ENCODE measurements around the gene CDH3.
"Not testable (repeated sequence)": the region's sequence is repeated elsewhere in the genome, so short reads cannot be mapped to it uniquely, and the experiment has no call there.

Gene CDH3

GRCh38 chr16:68700831-68701230, 55.7 kb downstream of the CDH3 start:
- DNase-seq (ENCODE audit: low read depth in 1 of 2, low spot score in 1 of 2): no peak

DNA sequence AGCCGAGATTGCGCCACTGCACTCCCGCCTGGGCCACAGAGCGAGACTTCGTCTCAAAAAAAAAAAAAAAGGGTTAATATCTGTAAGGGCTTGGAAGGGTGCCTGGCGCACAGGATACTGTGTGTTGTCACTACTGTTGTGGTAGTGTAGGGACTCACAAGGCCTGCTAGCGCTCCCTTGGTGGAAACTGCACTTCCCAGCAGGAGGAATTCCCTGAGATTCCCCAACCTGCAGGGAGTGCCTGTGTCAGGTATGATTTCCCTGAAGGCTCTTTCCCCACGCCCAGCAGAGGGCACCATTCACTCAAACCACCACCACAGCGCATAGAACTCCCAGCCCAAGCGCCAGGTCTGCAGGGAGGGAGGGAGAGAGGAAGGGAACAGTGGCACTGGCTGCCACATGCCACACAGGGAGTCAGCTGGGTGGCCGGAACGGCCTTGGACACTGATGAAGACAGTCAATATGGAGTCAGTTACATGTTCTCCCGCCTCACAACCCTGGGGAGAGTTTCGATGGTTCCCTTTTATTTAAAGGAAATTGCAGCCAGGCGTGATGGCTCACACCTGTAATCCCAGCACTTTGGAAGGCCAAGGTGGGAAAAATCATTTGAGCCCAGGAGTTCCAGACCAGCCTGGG, 59.2 kb downstream of the CDH3 start:
- DNase-seq (ENCODE audit: low read depth in 1 of 2, low spot score in 1 of 2): peak; percentile 4 to 46

DNA sequence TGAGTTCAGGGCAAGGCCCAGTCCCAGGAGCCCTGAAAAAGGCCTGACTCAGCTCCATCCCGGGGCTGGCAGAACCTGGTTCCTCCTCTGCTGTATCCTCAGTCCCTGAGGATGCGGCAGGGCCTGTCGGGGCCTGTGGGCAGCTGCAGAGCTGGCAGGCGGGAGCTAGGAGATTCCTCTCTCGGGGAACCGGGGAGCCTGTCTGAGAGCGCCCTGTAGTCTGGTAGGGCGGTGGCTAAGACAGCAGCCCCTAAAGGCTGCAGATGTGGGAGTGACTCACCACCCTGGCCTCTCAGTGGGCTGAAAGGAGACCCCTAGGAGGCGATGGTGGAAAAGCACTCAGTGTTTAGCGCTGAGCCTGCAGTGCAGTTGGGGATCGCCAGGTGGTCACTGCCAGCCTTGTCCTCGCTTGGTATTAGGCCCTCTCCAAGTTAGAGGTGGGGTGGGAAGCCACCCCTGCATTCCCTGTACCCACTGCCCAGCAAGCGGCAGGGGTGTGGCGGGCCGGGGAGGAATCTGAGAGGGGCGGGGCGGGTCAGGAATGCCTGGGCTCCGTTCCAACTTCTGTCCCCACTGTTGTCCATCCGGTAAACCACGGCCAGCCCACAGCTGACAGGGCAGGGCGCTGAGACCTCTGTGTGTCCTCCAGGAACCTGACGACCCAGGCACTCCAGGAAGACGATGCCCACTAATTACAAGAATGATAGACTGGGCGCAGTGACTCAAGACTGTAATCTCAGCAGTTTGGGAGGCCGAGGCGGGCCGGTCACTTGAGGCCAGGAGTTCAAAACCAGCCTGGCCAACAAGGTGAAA, 62.4 kb downstream of the CDH3 start:
- no peak for DNase-seq (ENCODE audit: low read depth in 1 of 2, low spot score in 1 of 2)

- DNase-seq (ENCODE audit: low read depth in 1 of 2, low spot score in 1 of 2): no peak
These were observed 65.1 kb downstream of the CDH3 start for GRCh38 chr16:68710211-68710610.

DNA sequence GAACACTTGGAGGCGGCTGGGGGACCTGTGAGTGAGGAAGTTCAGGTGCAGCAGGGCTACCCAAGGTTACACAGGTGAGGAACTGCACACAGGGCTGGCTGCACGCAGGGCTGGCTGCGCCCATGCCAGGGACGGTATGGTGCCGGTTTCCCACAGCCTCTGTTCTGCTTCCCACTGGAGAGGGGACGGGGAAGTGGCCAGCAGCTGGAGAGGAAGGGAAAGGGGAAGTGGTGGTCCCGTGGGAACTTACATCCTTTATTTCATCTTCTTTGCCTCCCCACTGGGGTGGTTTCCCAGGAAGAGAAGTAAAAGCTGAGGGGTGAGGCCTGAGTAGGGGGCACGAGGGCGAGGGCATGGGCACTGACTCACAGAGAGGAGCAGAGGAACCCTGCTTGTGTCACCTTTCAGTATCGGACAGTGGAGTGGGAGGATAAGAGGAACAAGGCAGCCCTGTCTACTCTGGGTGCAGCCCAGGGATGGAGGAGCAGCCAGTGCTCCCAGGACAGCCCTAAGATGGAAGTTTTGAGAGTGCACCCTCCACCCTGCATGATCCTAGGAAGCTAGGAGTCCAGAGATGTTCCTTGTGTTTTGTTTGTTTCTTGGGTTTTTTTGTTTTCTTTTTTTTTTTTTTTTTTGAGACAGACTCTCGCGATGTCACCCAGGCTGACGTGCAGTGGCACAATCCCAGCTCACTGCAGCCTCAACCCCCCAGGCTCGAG, 66.5 kb downstream of the CDH3 start:
- DNase-seq (ENCODE audit: low read depth in 1 of 2, low spot score in 1 of 2): no peak

GRCh38 chr16:68713361-68713760, 68.3 kb downstream of the CDH3 start:
- DNase-seq (ENCODE audit: low read depth in 1 of 2, low spot score in 1 of 2): no peak

- no peak for DNase-seq (ENCODE audit: low read depth in 1 of 2, low spot score in 1 of 2)
These were observed 70.4 kb downstream of the CDH3 start for GRCh38 chr16:68715471-68715870.

GRCh38 chr16:68716516-68716915, 71.4 kb downstream of the CDH3 start:
- DNase-seq (ENCODE audit: low read depth in 1 of 2, low spot score in 1 of 2): not testable (repeated sequence)

GRCh38 chr16:68717684-68718083, 72.6 kb downstream of the CDH3 start:
- no peak for DNase-seq (ENCODE audit: low read depth in 1 of 2, low spot score in 1 of 2)

GRCh38 chr16:68718590-68718989, 73.5 kb downstream of the CDH3 start:
- DNase-seq (ENCODE audit: low read depth in 1 of 2, low spot score in 1 of 2): no peak

DNA sequence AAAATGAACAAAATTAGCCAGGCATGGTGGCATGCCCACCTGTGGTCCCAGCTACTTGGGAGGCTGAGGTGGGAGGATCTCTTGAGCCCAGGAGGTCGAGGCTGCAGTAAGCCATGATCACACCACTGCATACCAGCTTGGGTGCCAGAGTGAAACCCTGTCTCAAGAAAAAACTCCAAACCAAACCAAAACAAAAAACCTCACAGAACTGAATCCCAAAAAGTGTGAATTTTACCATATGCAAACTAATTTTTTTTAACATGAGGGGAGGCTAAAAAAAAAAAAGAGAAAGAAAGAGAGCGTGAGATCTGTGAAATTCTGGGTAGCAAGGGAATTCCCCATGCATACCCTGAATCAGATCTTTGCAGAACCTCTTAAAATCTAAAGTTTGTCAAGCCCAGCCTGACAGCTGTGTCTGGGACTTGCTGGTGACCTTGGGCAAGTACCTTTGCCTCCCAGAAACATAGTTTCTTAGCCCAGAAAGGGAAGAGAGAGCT, 74.9 kb downstream of the CDH3 start:
- no peak for DNase-seq (ENCODE audit: low read depth in 1 of 2, low spot score in 1 of 2)

DNA sequence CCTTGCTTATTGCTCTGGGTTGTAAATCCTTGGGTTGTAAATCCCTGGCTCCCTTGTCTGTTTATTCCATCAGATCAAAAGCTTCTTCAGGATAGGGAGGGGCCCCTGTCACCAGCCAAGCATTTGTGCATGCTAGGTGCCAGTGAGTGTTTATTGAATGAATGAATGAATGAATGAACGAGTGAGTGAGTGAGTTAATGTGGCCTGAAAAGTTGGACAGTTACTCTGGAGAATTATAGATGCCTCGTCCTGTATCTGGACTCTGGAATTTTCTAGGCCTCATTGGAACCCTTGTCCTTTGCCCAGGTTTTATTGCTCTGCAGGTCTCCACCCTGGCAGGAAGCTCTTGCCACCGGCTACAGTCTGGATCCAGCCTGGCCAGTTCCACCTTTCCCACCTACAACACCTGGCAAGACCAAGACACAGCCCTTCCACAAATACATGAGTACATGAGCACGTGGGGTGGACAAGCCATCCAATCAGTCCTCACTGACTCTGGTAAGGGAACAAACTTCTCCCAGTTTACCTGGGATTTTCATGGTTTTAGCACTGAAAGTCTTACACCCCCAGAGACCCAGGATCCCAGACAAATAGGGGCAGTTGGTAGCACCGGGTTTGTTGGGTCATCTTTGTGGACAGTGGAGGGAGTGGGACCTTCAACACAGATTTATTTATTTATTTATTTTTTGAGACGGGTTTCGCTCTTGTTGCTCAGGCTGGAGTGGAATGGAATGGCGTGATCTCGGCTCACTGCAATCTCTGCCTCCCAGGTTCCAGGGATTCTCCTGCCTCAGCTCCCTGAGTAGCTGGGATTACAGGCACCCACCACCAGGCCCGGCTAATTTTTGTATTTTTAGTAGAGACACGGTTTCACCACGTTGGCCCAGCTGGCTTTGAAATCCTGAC, 77.3 kb downstream of the CDH3 start:
- DNase-seq (ENCODE audit: low read depth in 1 of 2, low spot score in 1 of 2): no peak

DNA sequence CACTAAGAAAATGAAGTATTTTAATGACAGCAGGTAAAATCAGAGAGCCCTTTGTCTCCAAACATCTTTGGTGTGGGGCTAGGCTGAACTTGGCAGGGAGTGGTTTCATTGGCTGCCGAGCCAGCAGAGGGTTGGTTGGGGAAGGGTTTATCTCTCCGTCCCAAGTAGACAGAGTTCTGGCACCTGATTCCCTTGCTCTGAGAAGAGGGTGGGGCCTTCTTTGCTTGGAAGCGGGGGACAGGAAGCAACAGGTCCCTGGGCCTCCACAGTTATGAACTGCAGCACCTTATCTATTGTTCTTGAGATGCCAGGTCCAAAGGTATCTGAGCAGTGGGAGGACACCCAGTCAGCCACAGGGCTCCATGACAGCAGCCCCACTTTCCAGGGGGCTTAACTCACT, 79.7 kb downstream of the CDH3 start:
- no peak for DNase-seq (ENCODE audit: low read depth in 1 of 2, low spot score in 1 of 2)

DNA sequence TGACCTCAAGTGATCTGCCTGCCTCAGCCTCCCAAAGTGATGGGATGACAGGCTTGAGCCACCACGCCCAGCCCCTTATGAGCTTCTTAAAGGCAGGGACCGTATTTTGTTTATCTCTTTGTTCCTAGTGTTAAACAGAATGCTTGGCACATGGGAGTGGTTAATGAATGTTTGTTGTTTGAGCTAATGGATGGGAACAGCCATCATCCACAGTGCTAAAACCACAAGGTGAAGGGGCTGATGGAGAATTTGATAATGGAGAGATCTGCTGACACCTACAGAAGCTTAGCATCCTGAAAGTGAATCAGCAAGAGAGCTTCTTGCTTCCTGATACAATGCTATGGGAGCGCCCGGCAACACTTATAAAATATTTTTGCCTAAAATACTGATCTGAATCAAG, 83.4 kb downstream of the CDH3 start:
- DNase-seq (ENCODE audit: low read depth in 1 of 2, low spot score in 1 of 2): no peak

- no peak for DNase-seq (ENCODE audit: low read depth in 1 of 2, low spot score in 1 of 2)
These were observed 86.5 kb downstream of the CDH3 start for GRCh38 chr16:68731637-68732036.

DNA sequence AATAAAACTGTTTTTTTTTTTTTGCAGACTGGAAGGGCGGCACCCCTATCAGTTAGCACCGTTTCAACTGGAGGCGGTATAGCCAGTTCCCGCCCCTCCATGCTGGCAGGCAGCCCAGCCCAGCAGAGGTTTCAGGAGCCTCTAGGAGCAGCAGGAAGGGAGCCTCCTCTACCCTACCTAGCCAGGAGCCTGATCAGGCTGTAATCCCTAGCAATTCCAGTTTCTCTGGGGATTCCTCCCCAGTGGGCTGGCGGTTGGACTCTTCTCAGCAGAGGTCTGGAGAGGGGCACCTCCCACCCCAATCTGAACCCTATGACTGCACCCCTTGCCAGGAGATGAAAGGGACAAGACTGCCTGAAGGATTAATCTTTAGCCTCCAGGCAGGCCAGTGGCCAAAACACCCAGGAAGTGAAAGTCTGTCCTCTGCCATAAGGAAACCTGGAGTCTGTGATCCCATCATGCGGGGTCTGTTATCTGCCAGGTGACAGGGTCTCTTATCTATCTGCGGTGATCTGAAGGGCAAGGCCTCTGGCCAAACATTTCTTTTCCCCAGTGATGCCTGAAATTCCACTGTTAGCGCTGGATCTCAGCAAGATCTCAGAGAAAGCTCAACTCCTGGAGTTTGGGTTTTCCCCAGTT, 87.1 kb downstream of the CDH3 start:
- no peak for DNase-seq (ENCODE audit: low read depth in 1 of 2, low spot score in 1 of 2)

DNA sequence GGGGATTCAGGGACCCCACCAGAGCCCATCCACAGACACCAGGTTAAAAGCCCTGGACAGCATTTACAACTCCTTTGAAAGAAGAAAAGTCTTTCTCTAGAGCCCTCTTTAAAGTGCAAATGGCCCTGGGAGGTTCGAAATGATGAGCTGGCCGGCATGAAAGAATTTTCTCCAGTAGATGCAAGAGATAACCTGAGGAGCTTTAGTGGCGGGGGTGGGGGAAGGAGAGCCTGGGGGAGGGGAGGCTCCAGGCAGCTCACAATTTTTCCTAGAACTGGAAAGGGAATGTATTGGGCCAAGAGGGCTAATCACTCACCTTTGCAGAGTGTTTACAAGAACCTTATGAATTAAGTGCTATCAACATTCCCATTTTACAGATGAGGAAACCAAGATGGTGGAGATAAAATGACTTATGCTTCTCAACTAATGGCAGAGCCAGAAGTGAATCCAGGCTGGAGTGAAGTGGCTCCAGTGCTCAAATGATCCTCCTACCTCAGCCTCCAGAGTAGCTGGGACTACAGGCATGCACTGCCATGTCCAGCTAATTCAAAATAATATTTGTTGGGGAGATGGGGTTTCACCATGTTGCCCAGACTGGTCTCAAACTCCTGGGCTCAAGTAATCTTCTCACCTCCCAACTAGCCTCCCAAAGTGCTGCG, 87.8 kb downstream of the CDH3 start:
- no peak for DNase-seq (ENCODE audit: low read depth in 1 of 2, low spot score in 1 of 2)

DNA sequence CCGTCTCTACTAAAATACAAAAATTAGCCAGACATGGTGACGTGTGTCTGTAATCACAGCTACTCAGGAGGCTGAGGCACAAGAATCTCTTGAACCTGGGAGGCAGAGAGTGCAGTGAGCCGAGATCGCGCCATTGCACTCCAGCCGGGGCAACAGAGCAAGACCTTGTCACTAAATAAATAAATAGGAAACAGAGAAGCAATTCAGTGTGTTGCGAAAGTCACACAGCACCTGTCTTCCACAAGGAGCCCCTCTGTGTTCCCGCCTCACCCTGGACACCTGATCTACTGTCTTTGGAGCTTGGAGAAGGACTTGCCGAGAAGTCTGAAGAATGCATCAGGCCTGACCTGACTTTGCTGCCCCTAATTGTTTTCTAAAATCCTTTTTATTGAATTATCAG, 88.5 kb downstream of the CDH3 start:
- no peak for DNase-seq (ENCODE audit: low read depth in 1 of 2, low spot score in 1 of 2)

- DNase-seq (ENCODE audit: low read depth in 1 of 2, low spot score in 1 of 2): no peak
These were observed 89.7 kb downstream of the CDH3 start for GRCh38 chr16:68734782-68735181.

DNA sequence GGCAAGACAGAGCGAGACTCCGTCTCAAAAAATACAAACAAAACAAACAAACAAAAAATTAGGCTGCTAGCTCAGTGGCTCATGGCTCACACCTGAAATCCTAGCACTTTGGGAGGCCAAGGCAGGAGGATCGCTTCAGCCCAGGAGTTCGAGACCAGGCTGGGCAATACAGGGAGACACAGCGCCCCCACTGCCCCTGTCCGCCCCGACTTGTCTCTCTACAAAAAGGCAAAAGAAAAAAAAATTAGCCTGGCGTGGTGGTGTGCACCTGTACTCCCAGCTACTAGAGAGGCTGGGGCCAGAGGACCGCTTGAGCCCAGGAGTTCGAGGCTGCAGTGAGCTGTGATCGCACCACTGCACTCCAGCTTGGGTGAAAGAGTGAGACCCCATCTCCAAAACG, 91.5 kb downstream of the CDH3 start:
- DNase-seq (ENCODE audit: low read depth in 1 of 2, low spot score in 1 of 2): no peak

All from stimulated activated CD4-positive, alpha-beta T cell treated with anti-CD3 and anti-CD28 coated beads, Interleukin-15, amount 100 ng/mL, for 1 hour (primary cell).